Neural progenitor cell (in vitro differentiated cells): ENCODE measurements around the gene ANKS3. TPM values are rescaled to one million over a fixed set of nuclear protein-coding genes. Genes with fewer than 3 reads are reported as not detected.
"Not testable (repeated sequence)": the region's sequence is repeated elsewhere in the genome, so short reads cannot be mapped to it uniquely, and the experiment has no call there.

Source experiments
- DNase-seq: peaks from one replicate; pipeline ENCODE4 v3.0.0-alpha.2; 2016; ENCODE audit warnings: low spot score
- H2AFZ ChIP-seq: fragments of 200-600 bp; sonication (generic); replicated peaks from 2 replicates; pipeline ENCODE4 v1.6.1; 2016; ENCODE audit warnings: antibody characterized with exemption
- H3F3A ChIP-seq: fragments of 200-600 bp; sonication (generic); 2 replicates; pipeline ENCODE4 v1.6.1; 2016; ENCODE audit warnings: antibody characterized with exemption, low read depth
- H3K27ac ChIP-seq: fragments of 200-600 bp; sonication (generic); 2 replicates; pipeline ENCODE4 v1.5.1; 2016; ENCODE audit warnings: mild to moderate bottlenecking
- H3K27me3 ChIP-seq: fragments of 200-600 bp; sonication (generic); 2 replicates; pipeline ENCODE4 v1.6.1; 2016; ENCODE audit warnings: mild to moderate bottlenecking, moderate library complexity
- H3K36me3 ChIP-seq: fragments of 200-600 bp; sonication (generic); 2 replicates; pipeline ENCODE4 v1.5.1; 2016
- H3K4me1 ChIP-seq: fragments of 200-600 bp; sonication (generic); 2 replicates; pipeline ENCODE4 v1.6.1; 2016; ENCODE audit warnings: mixed run types
- H3K4me2 ChIP-seq: fragments of 200-600 bp; sonication (generic); 2 replicates; pipeline ENCODE4 v1.6.1; 2016
- H3K4me3 ChIP-seq: fragments of 200-600 bp; sonication (generic); 2 replicates; pipeline ENCODE4 v1.5.1; 2016
- H3K79me2 ChIP-seq: fragments of 200-600 bp; sonication (generic); 2 replicates; pipeline ENCODE4 v1.6.1; 2016; ENCODE audit warnings: low read depth
- H3K9ac ChIP-seq: fragments of 200-600 bp; sonication (generic); 2 replicates; pipeline ENCODE4 v1.6.1; 2016
- H3K9me3 ChIP-seq: fragments of 200-600 bp; sonication (generic); 2 replicates; pipeline ENCODE4 v1.5.1; 2016; ENCODE audit warnings: low read depth
- H4K20me1 ChIP-seq: fragments of 200-600 bp; sonication (generic); 2 replicates; pipeline ENCODE4 v1.6.1; 2016; ENCODE audit warnings: low read depth
- H3K27ac Mint-ChIP-seq: 3 replicates; pipeline ENCODE4 v1.8.0; 2021; ENCODE audit warnings: mixed read lengths
- H3K27me3 Mint-ChIP-seq: 2 replicates; pipeline ENCODE4 v1.8.0; 2022; ENCODE audit warnings: low read depth, mild to moderate bottlenecking, inconsistent platforms, moderate library complexity, mixed read lengths; ENCODE audit not compliant: insufficient read depth
- H3K36me3 Mint-ChIP-seq: 3 replicates; pipeline ENCODE4 v1.8.0; 2021; ENCODE audit warnings: mixed read lengths
- H3K4me1 Mint-ChIP-seq: 3 replicates; pipeline ENCODE4 v1.8.0; 2021; ENCODE audit warnings: mixed read lengths
- H3K4me3 Mint-ChIP-seq: 3 replicates; pipeline ENCODE4 v1.8.0; 2021; ENCODE audit warnings: mild to moderate bottlenecking, moderate library complexity, mixed read lengths
- H3K9me3 Mint-ChIP-seq: 3 replicates; pipeline ENCODE4 v1.8.0; 2020; ENCODE audit warnings: mixed read lengths
- CTCF ChIP-seq: fragments of 200-600 bp; sonication (generic); IDR thresholded peaks from 2 replicates; pipeline ENCODE4 v1.5.1; 2017; ENCODE audit warnings: antibody characterized with exemption, mild to moderate bottlenecking
- EZH2 ChIP-seq: fragments of 200-600 bp; sonication (generic); IDR thresholded peaks from 2 replicates; pipeline ENCODE4 v1.6.1; 2017; ENCODE audit warnings: antibody characterized with exemption, mild to moderate bottlenecking, moderate library complexity
- EZH2phosphoT487 ChIP-seq: fragments of 200-600 bp; sonication (generic); IDR thresholded peaks from 2 replicates; pipeline ENCODE4 v1.6.1; 2017; ENCODE audit warnings: antibody characterized with exemption
- total RNA-seq: library from RNA; depleted of rRNA; stranded (reverse); fragments of >200 nt; gene quantifications from 2 replicates; pipeline ENCODE4 v1.2.3, GENCODE V29; 2015; ENCODE audit warnings: low replicate concordance

ANKS3 gene
- total RNA-seq, 1 donor from 2014 or later: 20.6 TPM

GRCh38 chr16:4650443-4651074 is 83.5 kb downstream of the ANKS3 start:
- H3K27me3 Mint-ChIP-seq, H3K27me3 ChIP-seq, H3K9ac ChIP-seq, H3K9me3 ChIP-seq, H4K20me1 ChIP-seq, H3K36me3 ChIP-seq, H3K4me1 Mint-ChIP-seq, H3K4me3 ChIP-seq, H3K4me1 ChIP-seq, H3K9me3 Mint-ChIP-seq, H3K27ac ChIP-seq, H3K4me2 ChIP-seq, H2AFZ ChIP-seq, H3K27ac Mint-ChIP-seq, H3K4me3 Mint-ChIP-seq, H3F3A ChIP-seq: not testable (repeated sequence)
- DNase-seq: peak; percentile 70
- H3K36me3 Mint-ChIP-seq: peaks cover 17% of the 10 kb centered on the region
- TF ChIP-seq CTCF: peak; percentile 77
- peaks cover 13% of the 10 kb centered on the region for H3K79me2 ChIP-seq

DNA sequence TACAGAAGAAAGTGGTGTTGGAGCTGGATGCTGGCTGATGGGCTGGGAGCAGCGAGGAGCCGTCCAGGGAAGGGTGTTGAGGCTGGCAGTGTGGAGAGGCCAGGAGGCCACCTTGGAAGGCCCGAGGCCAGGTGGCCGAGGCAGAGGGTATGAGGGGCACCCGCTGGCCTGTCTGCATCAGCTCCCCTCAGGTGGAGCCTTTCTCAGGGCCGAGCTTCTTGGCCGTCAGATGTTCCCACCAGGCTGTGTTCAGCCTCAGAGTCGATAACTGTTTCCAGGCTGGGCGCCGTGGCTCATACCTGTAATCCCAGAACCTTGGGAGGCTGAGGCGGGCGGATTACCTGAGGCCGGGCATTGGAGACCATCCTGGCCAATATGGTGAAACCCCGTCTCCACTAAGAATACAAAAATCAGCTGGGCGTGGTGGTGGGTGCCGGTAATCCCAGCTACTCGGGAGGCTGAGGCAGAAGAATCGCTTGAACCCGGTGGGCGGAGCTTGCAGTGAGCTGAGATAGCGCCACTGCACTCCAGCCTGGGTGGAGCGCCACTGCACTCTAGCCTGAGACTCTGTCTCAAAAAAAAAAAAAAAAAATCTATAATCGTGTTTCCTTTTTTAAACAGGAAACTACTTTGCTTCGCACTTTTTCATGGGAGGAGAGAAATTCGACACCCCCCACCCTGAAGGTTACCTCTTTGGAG is 84.2 kb downstream of the ANKS3 start:
- Histone ChIP-seq H3K27me3 (no peaks in the 10 kb centered on the region), H3K27ac (no peak overlapping the region), H4K20me1 (peaks cover 7% of the 10 kb centered on the region), H3K79me2 (peaks cover 19% of the 10 kb centered on the region), H3K4me3 (no peak overlapping the region), H3F3A (no peaks in the 10 kb centered on the region), H3K9me3 (no peaks in the 10 kb centered on the region), H3K4me1 (no peaks in the 10 kb centered on the region), H3K4me2 (no peak overlapping the region), H2AFZ (no peak overlapping the region), H3K9ac (no peak overlapping the region), H3K36me3 (no peaks in the 10 kb centered on the region)
- Mint-ChIP-seq H3K36me3 (peaks cover 21% of the 10 kb centered on the region), H3K27ac (no peak overlapping the region), H3K27me3 (peaks cover 7% of the 10 kb centered on the region), H3K4me3 (no peak overlapping the region), H3K4me1 (no peaks in the 10 kb centered on the region), H3K9me3 (peaks cover 9% of the 10 kb centered on the region)
- no peak for TF ChIP-seq EZH2phosphoT487
- TF ChIP-seq CTCF: no peak
- no peak for TF ChIP-seq EZH2
- DNase-seq: no peak

DNA sequence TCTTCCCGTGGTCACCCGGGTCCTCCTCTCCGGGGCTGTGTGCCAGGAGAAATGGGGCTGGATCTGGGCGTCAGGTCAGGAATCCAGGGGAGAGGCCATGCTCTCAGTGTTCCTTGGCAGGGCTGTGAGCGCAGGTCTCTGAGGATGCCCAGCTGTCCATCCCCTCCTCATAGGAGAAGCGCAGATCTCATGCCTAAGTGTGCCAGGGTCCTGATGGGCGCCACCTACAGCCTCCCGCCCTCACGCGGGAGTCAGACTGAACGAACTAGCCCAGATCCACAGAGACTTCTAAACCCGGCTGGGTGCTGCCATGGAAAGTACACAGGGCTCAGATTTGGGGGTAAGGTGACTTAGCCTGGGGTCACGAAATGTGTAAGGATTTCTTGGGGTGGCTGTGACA is 85.2 kb downstream of the ANKS3 start:
- peaks cover 7% of the 10 kb centered on the region for H4K20me1 ChIP-seq
- peaks cover 7% of the 10 kb centered on the region for H3K27me3 Mint-ChIP-seq
- no peak overlapping the region for H3K4me3 ChIP-seq
- no peaks in the 10 kb centered on the region for H3K36me3 ChIP-seq
- no peak for DNase-seq
- H3K27ac ChIP-seq: no peak overlapping the region
- H3K79me2 ChIP-seq: peaks cover 29% of the 10 kb centered on the region
- H3K9me3 Mint-ChIP-seq: peaks cover 9% of the 10 kb centered on the region
- H3K36me3 Mint-ChIP-seq: peaks cover 21% of the 10 kb centered on the region
- H3K27me3 ChIP-seq: no peaks in the 10 kb centered on the region
- no peak overlapping the region for H2AFZ ChIP-seq
- no peak overlapping the region for H3K4me2 ChIP-seq
- no peaks in the 10 kb centered on the region for H3K9me3 ChIP-seq
- no peak overlapping the region for H3K9ac ChIP-seq
- H3K4me1 Mint-ChIP-seq: no peaks in the 10 kb centered on the region
- H3K27ac Mint-ChIP-seq: no peak overlapping the region
- H3F3A ChIP-seq: peaks cover 2% of the 10 kb centered on the region
- no peaks in the 10 kb centered on the region for H3K4me1 ChIP-seq
- no peak overlapping the region for H3K4me3 Mint-ChIP-seq
- no peak for TF ChIP-seq CTCF
- TF ChIP-seq EZH2phosphoT487: no peak
- no peak for TF ChIP-seq EZH2
